H9 (cell line): ENCODE measurements around the gene PF4V1. TPM values are rescaled to one million over a fixed set of nuclear protein-coding genes. Genes with fewer than 3 reads are reported as not detected.

Experiments used
- DNase-seq: peaks from one replicate; pipeline ENCODE4 v3.0.0-alpha.2; 2017
- H2AFZ ChIP-seq: one replicate; pipeline ENCODE4 v1.6.1; 2013; ENCODE audit warnings: mild to moderate bottlenecking, low read length, control low read depth, moderate library complexity
- H2AK5ac ChIP-seq: 2 replicates; pipeline ENCODE4 v1.6.1; 2013; ENCODE audit warnings: low read length, control low read depth, mixed read lengths; ENCODE audit not compliant: insufficient read length
- H2BK120ac ChIP-seq: one replicate; pipeline ENCODE4 v1.6.1; 2013; ENCODE audit warnings: low read depth, mild to moderate bottlenecking, low read length, control low read depth, inconsistent platforms; ENCODE audit not compliant: poor library complexity, severe bottlenecking
- H2BK12ac ChIP-seq: 2 replicates; pipeline ENCODE4 v1.6.1; 2013; ENCODE audit warnings: low read length, control low read depth, mixed read lengths, low read depth; ENCODE audit not compliant: insufficient read length
- H2BK15ac ChIP-seq: 2 replicates; pipeline ENCODE4 v1.6.1; 2013; ENCODE audit warnings: low read depth, low read length, control low read depth
- H2BK20ac ChIP-seq: one replicate; pipeline ENCODE4 v1.6.1; 2013; ENCODE audit warnings: low read depth, mild to moderate bottlenecking, low read length, control low read depth, inconsistent platforms; ENCODE audit not compliant: poor library complexity, severe bottlenecking
- H2BK5ac ChIP-seq: 2 replicates; pipeline ENCODE4 v1.6.1; 2013; ENCODE audit warnings: low read length, control low read depth, mixed read lengths; ENCODE audit not compliant: insufficient read length
- H3K14ac ChIP-seq: 2 replicates; pipeline ENCODE4 v1.6.1; 2013; ENCODE audit warnings: low read length, control low read depth; ENCODE audit not compliant: insufficient read depth
- H3K18ac ChIP-seq: 2 replicates; pipeline ENCODE4 v1.6.1; 2013; ENCODE audit warnings: low read depth, mild to moderate bottlenecking, mixed read lengths, low read length, control low read depth; ENCODE audit not compliant: insufficient read length
- H3K23ac ChIP-seq: 2 replicates; pipeline ENCODE4 v1.6.1; 2013; ENCODE audit warnings: low read length, control low read depth, mixed read lengths, low read depth; ENCODE audit not compliant: insufficient read length
- H3K23me2 ChIP-seq: 2 replicates; pipeline ENCODE4 v1.6.1; 2013; ENCODE audit warnings: low read depth, mild to moderate bottlenecking, mixed read lengths, low read length, control low read depth; ENCODE audit not compliant: insufficient read length, poor library complexity, severe bottlenecking
- H3K27ac ChIP-seq: 2 replicates; pipeline ENCODE4 v1.5.1; 2013; ENCODE audit warnings: low read length, control low read depth, mixed read lengths, low read depth; ENCODE audit not compliant: insufficient read length
- H3K27me3 ChIP-seq: 2 replicates; pipeline ENCODE4 v1.6.1; 2013; ENCODE audit warnings: low read length, control low read depth, inconsistent platforms; ENCODE audit not compliant: insufficient read depth
- H3K4ac ChIP-seq: 2 replicates; pipeline ENCODE4 v1.6.1; 2013; ENCODE audit warnings: low read depth, mild to moderate bottlenecking, control low read depth, inconsistent platforms, low read length, moderate library complexity
- H3K4me1 ChIP-seq: 2 replicates; pipeline ENCODE4 v1.6.1; 2013; ENCODE audit warnings: low read length, control low read depth, inconsistent platforms; ENCODE audit not compliant: insufficient read depth
- H3K4me2 ChIP-seq: 2 replicates; pipeline ENCODE4 v1.6.1; 2013; ENCODE audit warnings: low read length, control low read depth, mixed read lengths; ENCODE audit not compliant: insufficient read length, insufficient read depth
- H3K56ac ChIP-seq: 2 replicates; pipeline ENCODE4 v1.6.1; 2013; ENCODE audit warnings: low read depth, mild to moderate bottlenecking, mixed read lengths, low read length, control low read depth; ENCODE audit not compliant: insufficient read length
- H3K79me1 ChIP-seq: 2 replicates; pipeline ENCODE4 v1.6.1; 2013; ENCODE audit warnings: low read depth, mild to moderate bottlenecking, moderate library complexity, low read length, control low read depth, inconsistent platforms; ENCODE audit not compliant: insufficient read depth, poor library complexity, severe bottlenecking
- H3K79me2 ChIP-seq: 2 replicates; pipeline ENCODE4 v1.6.1; 2013; ENCODE audit warnings: low read length, control low read depth, inconsistent platforms; ENCODE audit not compliant: insufficient read depth
- H3K9ac ChIP-seq: 2 replicates; pipeline ENCODE4 v1.6.1; 2013; ENCODE audit warnings: low read length, control low read depth, mixed read lengths; ENCODE audit not compliant: insufficient read length; ENCODE audit errors: extremely low read depth
- H3K9me3 ChIP-seq: one replicate; pipeline ENCODE4 v1.6.1; 2013; ENCODE audit warnings: low read depth, low read length, inconsistent platforms; ENCODE audit not compliant: control insufficient read depth
- H3T11ph ChIP-seq: one replicate; pipeline ENCODE4 v1.6.1; 2013; ENCODE audit warnings: mild to moderate bottlenecking, low read length, control low read depth, inconsistent platforms
- H4K20me1 ChIP-seq: one replicate; pipeline ENCODE4 v1.6.1; 2013; ENCODE audit not compliant: control insufficient read depth, insufficient read length, insufficient read depth
- H4K5ac ChIP-seq: 2 replicates; pipeline ENCODE4 v1.6.1; 2013; ENCODE audit warnings: low read depth, mild to moderate bottlenecking, mixed read lengths, low read length, control low read depth; ENCODE audit not compliant: insufficient read length
- H4K8ac ChIP-seq: replicated peaks from 2 replicates; pipeline ENCODE4 v1.6.1; 2013; ENCODE audit warnings: low read length, control low read depth, mixed read lengths, low read depth; ENCODE audit not compliant: insufficient read length
- H4K91ac ChIP-seq: 2 replicates; pipeline ENCODE4 v1.6.1; 2013; ENCODE audit warnings: low read depth, mild to moderate bottlenecking, moderate library complexity, mixed read lengths, low read length, control low read depth; ENCODE audit not compliant: insufficient read length
- H3K27ac Mint-ChIP-seq, 3 experiments: 2 replicates in 2 of 3; 3 replicates in 1 of 3; pipeline ENCODE4 v1.8.0; 2020 to 2021; ENCODE audit warnings: mixed read lengths in 3 of 3, mild to moderate bottlenecking in 1 of 3, moderate library complexity in 1 of 3
- H3K27me3 Mint-ChIP-seq: 2 replicates; pipeline ENCODE4 v1.8.0; 2021; ENCODE audit warnings: low read depth, mild to moderate bottlenecking, moderate library complexity, mixed read lengths
- H3K36me3 Mint-ChIP-seq, 3 experiments: 2 replicates in 2 of 3; 3 replicates in 1 of 3; pipeline ENCODE4 v1.8.0; 2020 to 2021; ENCODE audit warnings: low read depth in 3 of 3, mixed read lengths in 3 of 3; ENCODE audit not compliant: insufficient read depth in 1 of 3
- H3K4me1 Mint-ChIP-seq, 2 experiments: 2 replicates each; pipeline ENCODE4 v1.8.0; 2020; ENCODE audit warnings: mixed read lengths in 2 of 2
- H3K4me3 Mint-ChIP-seq, 2 experiments: 2 replicates in 1 of 2; 3 replicates in 1 of 2; pipeline ENCODE4 v1.8.0; 2020 to 2021; ENCODE audit warnings: mild to moderate bottlenecking in 2 of 2, mixed read lengths in 2 of 2, moderate library complexity in 1 of 2
- H3K9me3 Mint-ChIP-seq, 2 experiments: 2 replicates in 1 of 2; 3 replicates in 1 of 2; pipeline ENCODE4 v1.8.0; 2020; ENCODE audit warnings: mild to moderate bottlenecking in 2 of 2, mixed read lengths in 2 of 2, moderate library complexity in 1 of 2
- CTCF ChIP-seq: fragments of 200-600 bp; sonication (generic); conservative IDR thresholded peaks from 3 replicates; pipeline ENCODE4 v1.8.0; 2021; ENCODE audit warnings: antibody characterized with exemption, mild to moderate bottlenecking
- WGBS: extraction: QIAGEN DNeasy Blood & Tissue Kit; methylation state at CpG from one replicate; pipeline ENCODE4 v1.1.7; 2013; ENCODE audit warnings: missing lambda C conversion rate, low lambda C conversion rate, mixed read lengths; ENCODE audit not compliant: insufficient read length; ENCODE audit errors: extremely low coverage; 5-methylcytosine and 5-hydroxymethylcytosine counted together
- total RNA-seq: library from RNA; stranded (reverse); gene quantifications from 2 replicates; pipeline ENCODE4 v1.2.1, GENCODE V29; 2021

The PF4V1 gene
- total RNA-seq, 1 experiment from 2014 or later: not detected

- H3K27me3 ChIP-seq: no peaks in the 10 kb centered on the region
- no peaks in the 10 kb centered on the region for H3K4me1 ChIP-seq
- H4K5ac ChIP-seq: no peak overlapping the region
- no peak for TF ChIP-seq CTCF
- no peaks in the 10 kb centered on the region; the same call in 1 of the 2 replicates for H3K27me3 Mint-ChIP-seq
- H3K27ac ChIP-seq: no peak overlapping the region
- H3K79me1 ChIP-seq: no peaks in the 10 kb centered on the region
- no peak overlapping the region for H3K23ac ChIP-seq
- H3K14ac ChIP-seq: no peak overlapping the region
- DNase-seq: no peak
- WGBS: no CpG with 5 or more reads among the region's 4 CpGs
- H3K4me3 Mint-ChIP-seq: no peak overlapping the region
- no peak overlapping the region for H2BK12ac ChIP-seq
- no peak overlapping the region for H2AFZ ChIP-seq
- no peak overlapping the region for H2BK5ac ChIP-seq
- H3K27ac Mint-ChIP-seq: no peak overlapping the region
- H3K9ac ChIP-seq: no peak overlapping the region
- no peak overlapping the region for H3K4ac ChIP-seq
- no peaks in the 10 kb centered on the region; a peak in 1 of 4 replicates for H3K4me1 Mint-ChIP-seq
- no peaks in the 10 kb centered on the region for H3K79me2 ChIP-seq
- H2AK5ac ChIP-seq: no peak overlapping the region
- no peak overlapping the region for H3K56ac ChIP-seq
- H2BK20ac ChIP-seq: no peak overlapping the region
- H2BK15ac ChIP-seq: no peak overlapping the region
- H3K9me3 Mint-ChIP-seq: no peaks in the 10 kb centered on the region
- no peaks in the 10 kb centered on the region for H3K36me3 Mint-ChIP-seq
- H2BK120ac ChIP-seq: no peak overlapping the region
- no peak overlapping the region for H4K91ac ChIP-seq
- H3K9me3 ChIP-seq: no peaks in the 10 kb centered on the region
- H3K23me2 ChIP-seq: no peaks in the 10 kb centered on the region
- no peak overlapping the region for H4K8ac ChIP-seq
- H3K18ac ChIP-seq: no peak overlapping the region
- no peak overlapping the region for H3K4me2 ChIP-seq
- no peak overlapping the region for H3T11ph ChIP-seq
- no peaks in the 10 kb centered on the region for H4K20me1 ChIP-seq
Measured at GRCh38 chr4:73891326-73891725, 38.2 kb downstream of the PF4V1 start.
